ENCODE results near the gene KRTAP12-3. TPM values are rescaled to one million over a fixed set of nuclear protein-coding genes. Genes with fewer than 3 reads are reported as not detected.

Gene KRTAP12-3
- total RNA-seq, 2 donors from 2014 or later, result not detected

DNA sequence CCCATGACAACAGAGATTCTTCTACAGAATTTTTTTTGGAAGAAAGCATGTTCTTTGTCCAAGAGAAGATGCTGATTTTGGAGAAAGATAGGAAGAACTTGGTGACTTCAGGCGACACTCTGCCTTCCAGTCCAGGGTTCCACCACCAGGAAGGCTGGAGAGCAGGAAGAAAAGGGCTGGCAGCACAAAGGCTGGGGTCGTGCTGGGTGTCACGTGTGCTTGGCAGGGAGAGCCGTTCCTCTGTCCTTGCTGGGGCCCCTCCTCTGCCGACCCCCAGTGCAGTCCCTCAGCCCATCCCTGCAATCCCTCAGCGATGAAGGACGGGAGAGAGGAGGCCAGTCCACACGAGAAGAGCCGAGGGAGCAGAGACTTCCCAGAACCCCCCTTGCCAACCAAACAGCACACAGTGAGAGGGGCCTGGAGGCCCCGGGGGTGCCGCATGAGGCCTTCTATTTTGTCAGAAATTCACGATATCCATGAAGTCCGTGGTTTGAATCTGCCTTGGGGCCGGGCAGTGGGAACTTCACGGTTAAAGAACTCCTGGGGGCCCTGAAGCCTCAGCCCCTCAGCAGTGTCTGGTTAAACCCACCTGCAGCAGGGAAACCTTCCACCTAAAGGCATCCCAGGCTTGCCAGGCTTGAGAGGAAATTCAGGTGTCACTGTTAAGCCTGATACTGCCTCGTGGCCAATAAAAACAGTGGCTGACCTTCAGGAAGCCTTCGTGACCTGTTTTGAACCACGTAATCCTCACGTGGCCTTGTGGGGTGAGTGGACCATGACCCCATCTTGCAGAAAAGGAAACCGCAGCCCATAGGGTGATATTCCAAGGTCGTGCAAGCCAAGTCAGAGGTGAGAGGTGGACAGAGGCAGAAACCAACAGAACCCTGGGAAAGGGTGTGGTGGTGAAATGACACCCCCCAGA, 42.6 kb downstream of the KRTAP12-3 start:
- H3K27ac Mint-ChIP-seq, result no peak overlapping the region
- peaks cover 93% of the 10 kb centered on the region for H3K27me3 Mint-ChIP-seq
- peaks cover 20% of the 10 kb centered on the region for H3K4me1 Mint-ChIP-seq
- no peak for DNase-seq
- ATAC-seq, result no peak
- peaks cover 19% of the 10 kb centered on the region for H3K36me3 Mint-ChIP-seq (ENCODE audit: low read depth)
- H3K9me3 ChIP-seq (ENCODE audit: control insufficient read depth, low read length, poor library complexity, severe bottlenecking), result no peaks in the 10 kb centered on the region
- no peak overlapping the region for H3K4me3 Mint-ChIP-seq

DNA sequence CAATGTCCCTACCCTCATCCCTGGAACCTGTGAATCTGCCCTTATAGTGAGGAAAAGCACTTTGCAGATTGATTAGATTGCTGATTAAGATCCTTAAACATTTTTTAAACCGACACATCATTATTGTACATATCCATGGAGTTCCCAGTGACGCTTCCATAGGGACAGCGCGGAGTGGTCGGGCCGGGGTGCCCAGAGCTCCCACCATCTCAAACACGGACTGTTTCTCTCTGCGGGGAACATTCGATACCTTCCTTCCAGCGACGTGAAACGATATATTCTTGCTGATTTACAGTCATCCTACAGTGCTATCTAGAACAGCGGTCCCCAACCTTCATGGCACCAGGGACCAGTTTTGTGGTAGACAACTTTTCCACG, 43.3 kb downstream of the KRTAP12-3 start:
- ATAC-seq, result no peak
- Mint-ChIP-seq H3K4me3 (no peak overlapping the region), H3K27ac (no peak overlapping the region), H3K4me1 (peaks cover 19% of the 10 kb centered on the region), H3K36me3 (ENCODE audit: low read depth) (peaks cover 18% of the 10 kb centered on the region), H3K27me3 (peaks cover 92% of the 10 kb centered on the region)
- H3K9me3 ChIP-seq (ENCODE audit: control insufficient read depth, low read length, poor library complexity, severe bottlenecking), result no peaks in the 10 kb centered on the region
- DNase-seq, result no peak

DNA sequence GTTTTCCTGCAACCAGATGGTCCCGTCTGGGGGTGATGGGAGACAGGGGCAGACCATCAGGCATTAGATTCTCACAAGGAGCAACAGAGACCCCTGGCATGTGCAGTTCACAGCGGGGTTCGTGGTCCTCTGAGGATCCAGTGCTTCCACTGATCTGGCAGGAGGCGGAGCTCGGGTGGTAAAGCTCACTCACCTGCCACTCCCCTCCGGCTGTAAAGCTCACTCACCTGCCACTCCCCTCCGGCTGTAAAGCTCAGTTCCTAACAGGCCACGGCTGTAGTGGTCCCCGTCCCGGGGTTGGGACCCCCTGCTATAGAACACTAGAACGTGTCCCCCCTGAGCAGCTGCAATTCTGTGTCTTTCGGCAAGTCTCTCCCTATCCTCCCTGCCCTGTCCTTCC, 43.8 kb downstream of the KRTAP12-3 start:
- peaks cover 92% of the 10 kb centered on the region for H3K27me3 Mint-ChIP-seq
- DNase-seq, result no peak
- no peak overlapping the region for H3K27ac Mint-ChIP-seq

DNA sequence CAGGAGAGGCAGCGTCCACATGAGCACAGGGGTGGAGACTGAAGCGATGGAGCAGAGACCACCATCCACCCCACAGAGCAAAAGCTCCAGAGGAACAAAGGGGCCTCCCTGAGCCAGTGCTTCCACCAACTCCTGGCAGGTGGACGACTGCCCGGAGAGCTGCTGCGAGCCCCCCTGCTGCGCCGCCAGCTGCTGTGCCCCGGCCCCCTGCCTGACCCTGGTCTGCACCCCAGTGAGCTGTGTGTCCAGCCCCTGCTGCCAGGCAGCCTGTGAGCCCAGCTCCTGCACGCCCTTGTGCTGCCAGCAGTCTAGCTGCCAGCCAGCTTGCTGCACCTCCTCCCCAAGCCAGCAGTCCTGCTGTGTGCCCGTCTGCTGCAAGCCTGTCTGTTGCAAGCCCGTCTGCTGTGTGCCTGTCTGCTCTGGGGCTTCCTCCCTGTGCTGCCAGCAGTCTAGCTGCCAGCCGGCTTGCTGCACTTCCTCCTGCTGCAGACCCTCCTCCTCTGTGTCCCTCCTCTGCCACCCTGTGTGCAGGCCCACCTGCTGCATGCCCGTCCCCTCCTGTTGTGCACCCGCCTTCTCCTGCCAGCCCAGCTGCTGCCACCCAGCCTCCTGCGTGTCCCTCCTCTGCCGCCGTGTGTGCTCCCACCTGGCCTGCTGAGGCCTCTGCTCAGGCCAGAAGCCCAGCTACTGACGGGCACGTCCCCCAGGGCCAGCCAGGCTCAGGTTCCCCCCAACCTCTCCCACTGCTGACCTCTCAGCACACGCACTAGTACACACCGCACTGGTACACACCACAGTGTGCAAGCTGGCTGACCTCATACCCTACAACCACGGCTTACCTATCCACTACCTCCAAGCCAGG, 44.6 kb downstream of the KRTAP12-3 start:
- no peak for DNase-seq
- ATAC-seq, result no peak
- no peaks in the 10 kb centered on the region for H3K9me3 ChIP-seq (ENCODE audit: control insufficient read depth, low read length, poor library complexity, severe bottlenecking)
- Mint-ChIP-seq H3K27ac (no peak overlapping the region), H3K27me3 (peaks cover 89% of the 10 kb centered on the region), H3K4me3 (no peak overlapping the region), H3K36me3 (ENCODE audit: low read depth) (peaks cover 12% of the 10 kb centered on the region), H3K4me1 (peaks cover 12% of the 10 kb centered on the region)

More for the DNA sequence above, 43.8 kb downstream of the KRTAP12-3 start:
- Mint-ChIP-seq H3K4me3 (no peak overlapping the region), H3K4me1 (peaks cover 17% of the 10 kb centered on the region), H3K36me3 (ENCODE audit: low read depth) (peaks cover 14% of the 10 kb centered on the region)
- no peaks in the 10 kb centered on the region for H3K9me3 ChIP-seq (ENCODE audit: control insufficient read depth, low read length, poor library complexity, severe bottlenecking)
- ATAC-seq, result no peak

DNA sequence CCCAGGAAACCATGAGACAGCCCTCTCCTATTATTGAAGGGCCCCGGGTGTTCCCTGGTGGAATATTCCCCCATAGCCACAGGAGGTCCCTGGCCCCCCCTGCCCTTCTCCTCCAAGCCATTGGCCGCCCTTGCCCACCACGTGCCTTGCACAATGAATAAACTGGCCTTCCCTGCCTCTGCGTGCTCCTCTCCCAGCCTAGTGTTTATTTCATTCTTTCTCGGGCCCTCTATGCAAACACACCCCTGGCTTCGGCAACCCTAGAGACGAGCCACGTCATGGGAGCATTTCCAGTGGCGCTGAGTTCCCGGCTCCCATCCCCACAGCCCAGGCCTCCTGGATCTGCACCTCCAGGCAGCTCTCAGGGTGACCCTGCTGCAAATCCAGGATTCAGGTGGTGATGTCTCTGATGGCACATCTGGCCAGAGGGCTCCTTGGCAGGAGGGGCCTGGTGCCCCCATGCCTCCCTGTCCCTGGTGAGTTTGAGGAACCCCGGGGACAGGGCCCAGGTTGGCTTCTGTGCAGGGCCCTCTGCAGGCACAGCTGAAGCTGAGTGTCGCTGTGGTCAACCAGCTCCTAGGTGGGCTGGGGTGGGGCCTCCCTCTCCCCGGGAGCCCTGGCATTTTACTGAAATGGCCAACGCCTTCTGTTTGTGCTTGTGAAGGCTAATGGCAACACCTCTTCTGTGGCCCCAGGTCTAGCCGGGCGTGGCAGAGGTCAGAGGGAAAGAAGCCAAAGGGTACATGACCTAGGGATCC, 45.4 kb downstream of the KRTAP12-3 start:
- no peaks in the 10 kb centered on the region for H3K9me3 ChIP-seq (ENCODE audit: control insufficient read depth, low read length, poor library complexity, severe bottlenecking)
- Mint-ChIP-seq H3K4me1 (peaks cover 6% of the 10 kb centered on the region), H3K36me3 (ENCODE audit: low read depth) (peaks cover 11% of the 10 kb centered on the region), H3K27ac (no peak overlapping the region), H3K4me3 (no peak overlapping the region), H3K27me3 (peaks cover 89% of the 10 kb centered on the region)
- DNase-seq (no peak), ATAC-seq (no peak)

DNA sequence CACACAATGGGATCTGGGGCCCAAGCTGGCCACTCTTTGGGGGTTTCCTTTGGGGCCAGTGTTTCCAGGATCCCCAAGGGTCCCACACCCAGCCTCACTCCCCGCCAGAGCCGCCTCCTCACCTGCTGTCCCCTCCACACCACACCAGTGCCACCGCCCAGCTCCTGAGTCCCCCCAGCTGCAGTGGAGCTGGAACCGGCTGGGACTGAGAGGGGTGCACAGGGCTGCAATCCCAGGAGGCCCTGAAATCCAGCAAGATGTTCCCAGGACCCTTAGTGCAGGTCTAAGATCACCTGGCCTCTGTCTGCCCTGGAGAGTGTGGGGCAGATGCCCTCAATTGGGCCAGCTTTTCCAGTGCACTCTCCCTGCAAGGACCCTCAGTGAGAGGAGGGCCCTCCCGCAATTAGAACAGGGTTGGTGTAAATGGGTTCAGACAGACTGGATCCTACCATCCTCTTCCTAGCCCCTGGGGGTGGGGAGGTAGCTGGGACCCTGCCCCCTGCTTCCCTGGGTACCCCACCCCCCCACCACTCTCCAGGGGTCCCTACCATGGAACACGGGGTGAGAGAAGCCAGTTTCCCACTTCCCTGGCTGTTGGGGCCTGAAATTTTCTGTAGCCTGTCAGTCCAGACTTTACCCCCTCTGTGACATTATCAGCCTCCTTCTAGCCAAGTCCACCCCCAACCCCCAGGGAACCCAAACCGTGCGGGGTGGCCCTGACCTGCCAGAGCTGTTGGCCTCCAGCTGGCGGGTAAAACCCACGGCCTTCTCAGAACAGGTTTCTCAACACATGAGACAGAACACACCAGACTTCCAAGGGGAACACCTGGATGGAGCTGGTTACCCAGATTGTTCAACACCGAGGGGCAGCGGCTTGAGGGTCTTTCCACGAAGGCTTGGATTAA, 46.3 kb downstream of the KRTAP12-3 start:
- peaks cover 9% of the 10 kb centered on the region for H3K4me1 Mint-ChIP-seq
- DNase-seq, result no peak
- H3K4me3 Mint-ChIP-seq, result no peak overlapping the region
- H3K36me3 Mint-ChIP-seq (ENCODE audit: low read depth), result peaks cover 10% of the 10 kb centered on the region
- no peaks in the 10 kb centered on the region for H3K9me3 ChIP-seq (ENCODE audit: control insufficient read depth, low read length, poor library complexity, severe bottlenecking)
- no peak overlapping the region for H3K27ac Mint-ChIP-seq
- ATAC-seq, result no peak
- H3K27me3 Mint-ChIP-seq, result peaks cover 91% of the 10 kb centered on the region

GRCh38 chr21:44704636-44705001, 46.9 kb downstream of the KRTAP12-3 start:
- no peak for ATAC-seq
- H3K27ac Mint-ChIP-seq, result no peak overlapping the region
- no peaks in the 10 kb centered on the region for H3K9me3 ChIP-seq (ENCODE audit: control insufficient read depth, low read length, poor library complexity, severe bottlenecking)
- H3K4me1 Mint-ChIP-seq, result peaks cover 11% of the 10 kb centered on the region
- H3K4me3 Mint-ChIP-seq, result no peak overlapping the region
- DNase-seq, result no peak
- peaks cover 9% of the 10 kb centered on the region for H3K36me3 Mint-ChIP-seq (ENCODE audit: low read depth)
- H3K27me3 Mint-ChIP-seq, result peaks cover 93% of the 10 kb centered on the region

GRCh38 chr21:44706026-44706705, 48.4 kb downstream of the KRTAP12-3 start:
- peaks cover 93% of the 10 kb centered on the region for H3K27me3 Mint-ChIP-seq
- no peak overlapping the region for H3K27ac Mint-ChIP-seq
- no peak for ATAC-seq
- H3K9me3 ChIP-seq (ENCODE audit: control insufficient read depth, low read length, poor library complexity, severe bottlenecking), result no peaks in the 10 kb centered on the region
- H3K4me3 Mint-ChIP-seq, result no peak overlapping the region
- no peak for DNase-seq
- H3K36me3 Mint-ChIP-seq (ENCODE audit: low read depth), result peaks cover 9% of the 10 kb centered on the region
- peaks cover 20% of the 10 kb centered on the region for H3K4me1 Mint-ChIP-seq

DNA sequence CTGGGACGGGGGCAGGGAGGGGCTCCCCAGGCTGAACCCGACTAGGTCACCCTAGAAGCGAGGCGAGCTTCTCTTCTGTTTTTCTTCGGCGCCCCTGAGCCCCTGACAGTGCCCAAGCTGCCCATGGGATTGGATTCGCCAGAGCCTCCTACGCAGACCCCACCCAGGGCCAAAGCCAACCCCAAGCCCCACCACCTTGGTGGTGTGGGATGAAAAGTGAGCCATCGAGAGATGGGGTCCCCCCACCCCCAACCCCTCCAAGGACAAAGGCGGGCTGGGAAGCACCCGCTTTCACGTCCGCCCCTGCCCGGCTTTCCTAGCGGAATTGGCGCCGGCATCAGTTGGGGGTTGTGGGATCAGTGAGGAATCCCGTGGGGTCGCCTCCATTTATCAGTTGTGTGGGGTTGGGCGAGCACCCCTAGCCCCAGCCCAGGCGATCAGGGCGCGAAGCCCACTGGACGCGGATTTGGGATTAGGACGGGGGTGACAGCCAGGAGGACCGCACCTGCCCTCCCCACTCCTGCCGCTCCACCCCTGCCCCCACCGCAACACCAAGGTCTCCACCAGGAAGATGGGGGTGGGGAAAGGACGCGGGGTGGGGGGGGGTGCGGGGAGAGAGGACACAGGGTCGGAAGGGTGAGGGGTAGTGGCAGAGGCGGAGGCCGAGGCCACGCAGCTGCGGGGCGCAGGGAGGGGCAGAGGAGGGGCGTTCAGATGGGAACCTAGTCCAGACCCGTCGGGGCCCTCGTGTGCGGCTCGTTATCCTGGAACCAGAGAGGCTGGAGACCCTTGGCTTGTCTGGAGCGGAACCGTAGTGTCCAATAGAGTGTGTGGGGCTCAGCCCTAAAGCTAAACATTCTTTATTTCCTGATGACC, 49.2 kb downstream of the KRTAP12-3 start:
- Mint-ChIP-seq H3K27ac (no peak overlapping the region), H3K4me1 (peaks cover 23% of the 10 kb centered on the region), H3K36me3 (ENCODE audit: low read depth) (peaks cover 9% of the 10 kb centered on the region), H3K4me3 (no peak overlapping the region), H3K27me3 (peaks cover 92% of the 10 kb centered on the region)
- no peak for DNase-seq
- ATAC-seq, result no peak
- no peaks in the 10 kb centered on the region for H3K9me3 ChIP-seq (ENCODE audit: control insufficient read depth, low read length, poor library complexity, severe bottlenecking)
